ENCODE results near the gene SIX3.

SIX3 gene

DNA sequence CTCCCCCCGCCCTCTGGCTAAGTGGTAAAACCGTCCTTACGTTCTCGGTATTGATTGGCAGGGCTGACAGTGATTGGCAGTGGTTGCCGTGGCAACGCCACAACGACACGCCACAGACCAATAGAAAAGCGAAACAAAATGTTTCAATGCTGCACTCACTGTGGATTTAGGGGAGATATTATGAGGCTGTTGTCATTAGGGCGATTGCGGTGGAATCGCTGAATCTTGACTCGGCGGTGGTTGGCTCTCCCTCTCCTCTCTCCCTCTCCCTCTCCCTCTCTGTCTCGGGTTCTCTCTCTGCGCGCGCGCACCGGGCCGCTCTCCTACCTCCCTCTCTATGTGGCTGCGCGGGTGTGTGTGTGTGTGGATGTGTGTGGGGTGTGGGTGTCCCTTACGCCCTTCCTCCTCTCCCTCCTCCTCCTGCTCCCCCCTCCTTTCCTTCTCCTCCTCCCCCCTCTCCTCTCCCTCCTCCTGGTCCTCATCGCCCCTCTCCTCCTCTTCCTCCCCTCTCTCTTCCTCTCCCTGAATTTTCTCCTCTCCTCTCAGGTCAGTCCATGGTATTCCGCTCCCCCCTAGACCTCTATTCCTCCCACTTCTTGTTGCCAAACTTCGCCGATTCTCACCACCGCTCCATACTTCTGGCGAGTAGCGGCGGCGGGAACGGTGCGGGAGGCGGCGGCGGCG lies at the start of gene SIX3:
SIX3 (plus strand) TSS at position 152 of the 684 bp plus-strand sequence; CDS start at position 555, 403 bp downstream.
- in situ Hi-C loops (cut with HindIII; ENCODE audit: low sequenced_read_pairs): no loop called here

DNA sequence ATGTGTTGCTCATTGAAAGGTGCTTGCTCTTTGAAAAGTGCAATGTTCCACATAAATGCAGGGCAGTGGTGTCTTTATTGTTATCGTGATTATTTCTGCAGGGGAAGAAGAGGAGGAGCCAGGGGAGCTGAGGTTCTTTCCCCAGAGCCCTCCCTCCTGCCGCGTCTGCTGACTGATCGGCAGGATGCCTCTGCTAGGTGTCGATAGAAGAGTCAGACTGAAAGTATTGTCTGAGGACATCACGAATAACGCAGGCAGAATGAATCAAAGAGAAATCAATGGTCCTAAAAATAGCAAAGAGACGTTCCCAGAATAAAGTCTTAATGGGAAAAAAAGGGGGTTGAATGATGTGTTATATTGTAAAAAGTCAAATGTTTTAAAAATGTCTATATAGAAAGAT lies 47.4 kb upstream of the SIX3 start:
- in situ Hi-C loops (cut with HindIII; ENCODE audit: low sequenced_read_pairs): no loop called here

DNA sequence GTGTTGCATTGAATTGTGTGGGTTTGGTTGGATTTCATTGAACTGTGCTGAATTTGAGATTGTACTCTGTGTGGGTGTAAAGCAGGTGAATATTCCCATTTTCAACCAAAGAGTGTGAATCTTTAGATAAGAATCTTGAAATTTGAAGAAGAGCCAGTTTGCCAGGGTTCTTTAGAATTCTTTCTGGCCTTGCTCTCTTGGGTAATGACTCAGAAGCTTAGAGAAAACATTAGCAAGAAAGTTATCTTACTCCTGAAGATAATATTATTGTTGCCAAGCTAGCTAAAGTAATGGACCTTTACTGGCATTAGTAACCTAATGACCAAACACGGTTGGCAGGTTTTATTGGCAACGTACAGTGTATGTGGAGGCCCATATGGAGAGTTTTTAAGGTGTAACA lies 46.4 kb upstream of the SIX3 start:
- in situ Hi-C loops (cut with HindIII; ENCODE audit: low sequenced_read_pairs): no loop called here

DNA sequence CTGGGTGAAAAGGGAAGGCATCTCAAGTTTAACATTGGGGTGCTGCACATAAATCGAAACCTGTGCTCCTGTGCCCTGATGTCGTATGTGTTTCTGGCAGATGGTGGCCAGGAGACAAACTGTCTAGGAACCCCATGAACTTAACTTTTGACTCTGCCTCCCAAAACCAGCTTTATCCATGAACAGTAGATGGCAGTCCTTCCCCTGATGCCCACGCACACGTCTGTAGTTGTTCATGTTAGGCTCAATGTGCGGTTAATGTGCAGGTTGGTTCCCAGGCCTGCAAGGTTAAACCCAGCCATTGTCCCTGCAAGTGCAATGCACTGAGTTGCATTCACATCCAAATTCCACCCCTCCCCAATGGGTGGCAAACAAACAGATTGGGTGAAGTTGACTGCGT lies 44.1 kb upstream of the SIX3 start:
- in situ Hi-C loops (cut with HindIII; ENCODE audit: low sequenced_read_pairs): no loop called here

DNA sequence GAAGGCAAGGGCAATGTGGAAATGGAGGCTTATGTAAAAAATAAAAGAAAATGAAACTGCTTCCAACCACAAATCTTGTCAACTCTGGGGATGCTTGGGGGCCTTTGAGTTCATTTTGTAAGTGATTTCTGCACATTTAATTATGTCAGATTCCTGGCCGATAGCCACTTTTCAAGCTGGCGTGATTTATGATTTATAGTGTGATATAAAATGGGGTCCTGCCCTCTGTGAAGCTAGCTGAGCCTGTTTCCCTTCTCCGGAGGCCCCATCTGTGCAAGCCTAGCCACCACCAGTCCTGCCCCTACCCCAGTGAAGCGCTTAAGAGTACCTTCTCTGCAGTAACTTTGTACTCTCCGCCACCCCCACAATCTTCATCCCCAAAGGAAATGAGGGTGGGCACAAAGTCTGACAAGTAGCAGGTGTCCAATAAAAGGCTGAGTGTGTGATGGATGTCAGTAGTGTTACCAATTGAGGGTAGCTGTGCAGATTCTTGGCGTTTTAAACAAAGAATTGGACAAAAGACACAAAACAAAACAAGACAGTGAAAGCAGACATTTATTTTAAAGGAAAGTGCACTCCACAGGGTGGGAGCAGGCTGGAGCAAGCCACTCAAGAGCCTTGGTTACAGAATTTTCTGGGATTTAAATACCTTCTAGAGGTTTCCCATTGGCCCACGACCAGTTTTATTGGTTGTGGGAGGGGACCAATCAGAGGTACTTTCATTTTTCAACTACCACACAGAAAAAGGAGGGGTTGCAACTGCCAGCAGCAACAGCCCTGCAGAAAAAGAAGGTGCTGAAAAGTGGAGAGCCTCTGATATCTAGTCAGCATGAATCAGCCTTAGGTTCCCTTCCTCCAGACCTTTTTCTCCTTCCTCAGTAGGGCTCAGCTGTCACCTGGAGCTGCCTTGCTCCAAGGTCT lies 39.0 kb upstream of the SIX3 start:
- in situ Hi-C loops (cut with HindIII; ENCODE audit: low sequenced_read_pairs): no loop called here

DNA sequence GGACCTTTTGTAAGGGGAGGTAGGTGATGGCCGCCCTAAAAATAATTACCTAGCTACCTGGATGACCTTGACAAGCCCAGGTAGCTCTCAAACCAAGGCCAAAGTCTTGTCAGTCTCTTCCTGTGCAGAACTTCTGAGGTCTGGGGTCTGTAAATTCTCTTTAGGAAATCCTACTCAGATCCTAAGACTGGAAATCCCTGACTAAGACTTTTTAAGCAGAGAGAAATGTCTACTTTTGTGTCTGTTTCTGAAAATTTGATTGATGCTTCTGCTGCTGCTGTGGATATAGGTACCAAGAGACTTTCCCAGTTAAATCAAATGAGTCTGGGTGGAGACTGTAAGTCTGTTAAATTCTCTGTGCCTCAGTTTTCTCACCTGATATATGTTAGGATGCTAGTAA lies 36.9 kb upstream of the SIX3 start:
- in situ Hi-C loops (cut with HindIII; ENCODE audit: low sequenced_read_pairs): no loop called here

DNA sequence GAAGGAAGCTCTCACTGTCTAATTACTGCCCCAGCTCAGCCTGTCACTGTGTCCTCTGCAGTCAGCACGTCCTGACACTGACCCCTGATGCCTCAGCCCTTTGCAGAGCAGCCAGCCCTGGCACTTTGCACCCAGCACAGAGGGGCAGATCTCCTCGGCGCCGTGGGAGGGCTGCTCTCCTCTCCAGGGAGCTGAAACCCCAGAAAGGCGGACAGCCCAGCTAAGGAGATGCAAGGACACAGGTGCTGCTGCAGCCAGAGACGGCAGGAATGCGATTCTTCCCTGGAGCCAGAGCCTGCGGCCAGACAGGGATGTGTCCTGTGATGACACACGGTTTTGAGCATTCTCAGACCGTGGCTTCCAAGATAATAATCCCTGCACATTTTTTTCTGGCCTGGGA lies 34.5 kb upstream of the SIX3 start:
- in situ Hi-C loops (cut with HindIII; ENCODE audit: low sequenced_read_pairs): no loop called here

DNA sequence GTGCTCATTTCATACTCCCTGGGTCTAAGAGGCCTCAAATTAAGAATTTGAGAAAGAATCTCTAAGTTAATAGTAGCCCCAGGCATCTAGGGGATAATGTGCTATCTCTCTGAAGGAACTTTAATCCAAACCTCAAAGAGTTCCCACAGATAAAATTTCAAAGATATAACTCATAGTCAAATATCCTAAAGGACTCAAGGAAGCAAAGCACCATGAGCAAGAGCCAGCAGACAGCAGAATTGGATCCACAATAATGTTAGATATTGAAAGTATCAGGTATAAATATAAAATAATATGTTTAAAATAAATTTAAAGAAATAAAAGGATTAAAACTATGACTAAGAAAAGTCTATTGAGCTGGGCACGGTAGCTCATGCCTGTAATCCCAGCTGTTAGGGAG lies 31.7 kb upstream of the SIX3 start:
- in situ Hi-C loops (cut with HindIII; ENCODE audit: low sequenced_read_pairs): no loop called here

DNA sequence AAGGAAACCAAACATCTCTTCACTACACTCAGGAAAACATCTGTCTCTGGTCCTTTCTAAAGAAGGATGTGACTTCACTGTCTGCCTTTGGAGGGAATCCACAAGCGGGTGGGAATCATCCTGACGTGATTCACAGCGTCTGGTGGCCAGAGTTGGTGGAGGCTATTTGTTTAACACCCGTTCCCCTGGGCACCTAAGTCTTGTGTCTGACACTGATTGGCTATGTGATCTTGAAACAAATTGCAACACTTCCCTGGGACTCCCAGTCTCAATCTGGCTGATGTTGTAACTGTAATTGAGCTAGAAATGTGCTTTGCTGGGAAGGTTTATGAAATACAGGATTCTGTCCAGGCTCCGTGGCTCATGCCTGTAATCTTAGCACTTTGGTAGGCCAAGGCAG lies 28.8 kb upstream of the SIX3 start:
- in situ Hi-C loops (cut with HindIII; ENCODE audit: low sequenced_read_pairs): no loop called here

DNA sequence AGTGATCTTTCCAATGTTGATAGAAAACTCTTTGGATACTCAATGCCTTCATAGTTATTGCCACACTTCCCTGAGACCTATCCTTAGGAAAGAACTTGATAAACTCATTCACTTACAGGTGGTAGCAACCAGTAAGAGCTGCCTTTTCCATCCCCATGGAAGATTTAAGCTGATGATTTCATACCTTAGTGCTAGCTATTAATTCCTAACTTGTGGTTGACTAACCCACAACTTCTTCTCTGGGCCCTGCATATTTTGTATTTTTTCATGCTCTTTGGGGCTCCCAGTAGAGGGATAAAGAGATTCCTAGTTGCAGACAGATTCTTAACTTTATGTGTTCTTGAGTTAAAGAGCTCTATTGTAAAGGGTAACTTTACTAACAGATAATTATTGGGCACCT lies 25.2 kb upstream of the SIX3 start:
- in situ Hi-C loops (cut with HindIII; ENCODE audit: low sequenced_read_pairs): no loop called here

DNA sequence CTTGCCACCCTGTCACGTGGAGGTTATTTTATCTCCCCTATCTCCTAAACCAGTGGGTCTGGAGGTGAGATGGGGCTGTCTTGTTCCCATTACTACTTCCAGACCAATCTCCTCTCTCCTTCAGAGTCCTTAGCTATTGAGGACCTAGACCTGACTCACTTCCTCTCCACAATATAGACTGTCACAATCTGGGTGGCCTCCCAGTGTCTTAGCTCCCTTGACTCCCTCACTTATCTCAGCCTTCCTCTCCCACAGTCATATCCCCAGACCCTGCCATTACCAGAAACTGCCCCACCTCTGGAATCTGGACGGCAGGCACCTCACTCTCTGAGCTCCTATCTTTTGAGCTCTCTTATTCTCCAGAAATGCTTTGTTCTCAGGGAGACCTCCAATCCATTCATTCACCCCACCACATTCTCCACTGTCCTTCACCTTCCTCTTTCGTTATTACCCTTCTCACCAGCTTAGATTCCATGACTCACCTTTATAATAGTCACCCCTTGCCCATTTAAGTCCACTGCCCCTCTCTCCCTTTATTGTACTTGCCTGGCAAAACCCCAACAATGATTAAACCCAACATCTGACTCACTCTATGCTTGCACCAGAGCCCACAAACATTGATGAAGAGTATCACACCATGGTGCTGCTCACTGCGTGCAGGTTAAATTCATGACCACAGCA lies 23.3 kb upstream of the SIX3 start:
- in situ Hi-C loops (cut with HindIII; ENCODE audit: low sequenced_read_pairs): no loop called here

DNA sequence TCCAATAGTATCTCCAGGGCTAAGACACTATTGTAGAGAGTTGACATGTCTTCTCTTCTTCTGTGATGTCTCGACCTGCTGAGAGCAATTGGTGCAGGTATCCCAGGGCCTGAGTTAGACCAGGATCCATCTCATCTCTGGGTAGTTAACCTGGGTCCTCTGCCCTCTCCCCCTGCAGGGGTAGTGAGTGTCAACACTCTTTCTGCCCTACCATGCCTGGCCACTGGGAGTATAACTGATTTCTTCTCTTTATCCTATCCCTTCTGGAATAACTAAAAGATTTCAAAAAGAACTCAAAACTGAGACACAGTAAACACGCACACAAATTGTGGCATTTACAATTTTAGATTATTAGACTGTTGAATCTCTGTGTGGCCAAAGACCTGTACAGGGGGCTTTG lies 20.8 kb upstream of the SIX3 start:
- in situ Hi-C loops (cut with HindIII; ENCODE audit: low sequenced_read_pairs): no loop called here

DNA sequence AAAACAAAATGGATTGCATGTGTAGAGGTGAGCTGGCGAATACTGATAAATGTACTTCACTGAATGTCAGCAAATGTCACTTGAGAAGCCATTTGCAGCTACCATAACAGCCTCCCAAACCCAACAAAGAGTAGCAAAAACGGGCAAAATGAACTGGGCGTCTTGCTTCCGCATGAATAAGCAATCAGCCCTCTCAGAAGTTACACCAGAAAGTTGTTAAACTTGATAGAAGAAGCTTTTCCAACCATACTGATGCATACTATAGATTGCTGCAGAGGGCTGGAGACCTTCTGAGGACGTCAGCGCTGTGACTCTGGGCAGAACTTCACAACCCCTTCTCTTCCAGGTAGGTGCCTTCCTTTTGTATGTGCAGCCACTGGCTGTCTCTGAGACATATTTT lies 18.7 kb upstream of the SIX3 start:
- in situ Hi-C loops (cut with HindIII; ENCODE audit: low sequenced_read_pairs): no loop called here

DNA sequence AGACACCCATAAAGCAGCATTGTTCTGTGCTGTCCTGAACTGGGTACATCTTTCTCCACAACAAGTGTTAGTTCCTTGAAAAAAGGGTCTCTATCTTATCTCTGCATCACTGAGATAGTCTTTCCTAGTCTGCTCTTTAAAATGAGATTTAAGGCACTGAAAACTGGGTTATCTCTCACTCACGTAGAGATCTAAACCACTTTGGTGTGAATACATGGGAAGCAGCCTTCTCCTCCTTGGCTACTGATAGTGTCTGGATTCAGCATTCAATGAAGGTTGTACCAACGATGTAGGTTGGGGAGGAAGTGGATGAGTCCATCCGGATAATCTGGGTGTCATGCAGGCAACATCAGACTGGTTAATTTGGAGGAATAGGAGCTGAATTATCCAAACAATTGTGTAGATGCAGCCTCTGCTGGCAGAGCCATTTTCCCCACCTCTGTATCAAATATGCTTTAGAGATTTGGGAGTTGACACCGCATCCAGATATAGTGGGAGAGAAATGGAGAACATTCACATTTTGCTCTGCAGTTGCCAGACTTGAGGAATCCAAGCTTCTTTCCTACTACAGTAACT lies 15.9 kb upstream of the SIX3 start:
- in situ Hi-C loops (cut with HindIII; ENCODE audit: low sequenced_read_pairs): no loop called here

DNA sequence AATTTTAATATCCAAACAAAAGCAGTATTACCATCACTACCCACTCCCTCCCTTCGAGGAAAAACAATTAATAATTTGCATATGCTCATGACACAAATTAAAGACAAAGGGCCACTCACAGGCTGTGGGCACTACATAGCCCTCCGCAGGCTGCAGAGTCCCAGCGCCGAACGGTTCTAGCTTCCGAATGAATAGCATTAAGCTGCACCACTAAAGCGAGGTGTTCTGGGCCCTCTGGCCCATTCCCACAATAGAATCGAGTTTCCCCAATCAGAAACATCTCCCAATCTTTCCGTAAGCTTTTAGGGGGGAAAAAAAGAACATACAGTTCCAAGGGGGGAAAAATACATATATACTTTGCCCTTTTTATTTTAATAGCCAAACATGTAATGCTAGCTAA lies 14.5 kb upstream of the SIX3 start:
- in situ Hi-C loops (cut with HindIII; ENCODE audit: low sequenced_read_pairs): no loop called here

DNA sequence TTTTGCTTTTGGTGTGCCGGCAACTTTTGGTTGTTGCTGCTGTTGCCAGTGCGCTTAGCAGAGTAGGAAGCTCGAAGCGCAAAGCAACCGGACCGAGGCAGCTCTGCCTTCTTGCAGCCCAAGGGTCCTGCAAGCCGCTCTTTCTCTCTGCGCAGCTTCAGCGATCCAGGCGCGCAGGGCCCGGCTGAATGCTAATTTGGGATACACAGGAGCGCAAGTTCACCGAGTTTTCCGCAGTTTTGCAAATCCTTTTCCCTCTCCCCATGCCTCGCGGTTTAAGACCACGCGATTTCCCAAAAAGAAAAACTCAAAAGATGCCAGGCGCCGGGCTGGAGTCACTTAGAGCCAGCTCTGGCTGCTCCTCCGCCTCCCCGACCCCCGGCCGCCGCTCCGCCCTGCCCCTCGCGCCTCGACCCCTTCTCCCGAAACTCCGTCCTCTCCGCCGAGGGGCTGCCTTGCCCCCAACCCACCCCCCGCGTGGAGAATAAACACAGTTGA lies 13.5 kb upstream of the SIX3 start:
- in situ Hi-C loops (cut with HindIII; ENCODE audit: low sequenced_read_pairs): no loop called here

DNA sequence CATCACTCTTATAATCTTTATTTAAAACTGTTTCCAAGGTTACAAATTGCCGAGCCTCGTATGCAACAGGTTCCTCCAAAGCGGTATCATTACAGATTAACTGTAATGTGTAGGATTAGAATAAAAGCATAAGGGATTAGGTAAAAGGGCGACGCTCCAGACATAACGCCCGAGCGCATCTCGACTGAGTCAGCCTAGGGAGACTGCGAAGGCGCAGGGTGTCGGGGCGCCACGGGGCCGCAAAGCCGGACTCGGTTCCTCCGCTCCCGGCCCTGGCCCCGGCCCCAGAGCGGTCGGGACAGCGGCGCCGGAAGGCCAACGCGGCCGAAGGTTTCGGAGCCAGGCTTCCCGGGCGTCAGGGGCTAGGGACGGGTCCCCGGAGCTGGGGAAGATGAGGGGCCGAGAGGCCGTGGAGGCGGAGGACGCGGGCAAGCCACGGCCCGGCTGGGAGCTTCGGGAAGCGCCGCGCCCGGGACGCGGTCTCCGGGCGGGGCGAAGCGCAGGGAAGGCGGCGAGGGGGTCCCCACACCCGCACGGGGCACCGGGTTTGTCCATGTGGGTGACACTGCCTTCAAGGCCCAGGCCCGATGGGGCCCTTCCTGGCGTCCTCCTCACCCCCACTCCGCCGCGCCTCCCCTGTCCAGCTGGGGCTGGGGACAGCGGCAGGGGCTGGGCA lies 12.9 kb upstream of the SIX3 start:
- in situ Hi-C loops (cut with HindIII; ENCODE audit: low sequenced_read_pairs): no loop called here

DNA sequence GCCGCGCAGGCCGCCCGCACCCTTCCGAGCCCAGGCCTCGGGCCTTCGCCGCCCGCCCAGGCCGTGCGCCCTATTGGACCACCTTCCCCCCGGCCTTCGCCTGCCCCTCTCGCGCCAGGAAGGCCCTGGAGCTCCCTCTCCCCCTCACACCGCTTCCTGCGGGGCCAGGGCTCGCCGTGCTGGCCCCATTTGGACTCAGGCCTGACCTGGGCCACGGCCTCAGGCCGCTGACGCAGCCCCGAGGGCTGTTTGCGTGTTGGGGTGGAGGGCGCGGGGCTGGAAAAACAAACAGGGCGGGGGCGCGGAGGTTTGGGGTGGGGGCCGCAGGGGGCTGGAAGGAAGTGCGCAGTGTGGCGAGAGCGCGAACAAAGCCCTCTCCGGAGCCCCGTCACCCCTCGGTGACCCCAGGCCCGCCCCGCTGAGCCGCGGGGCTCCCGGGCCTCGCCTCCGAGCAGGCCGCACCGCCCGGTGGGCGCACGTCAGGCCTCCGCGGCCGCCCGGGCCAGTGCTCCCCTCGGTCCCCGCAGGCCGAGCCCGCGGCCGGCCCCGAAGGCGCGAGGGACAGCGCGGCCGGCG lies 12.3 kb upstream of the SIX3 start:
- in situ Hi-C loops (cut with HindIII; ENCODE audit: low sequenced_read_pairs): no loop called here

DNA sequence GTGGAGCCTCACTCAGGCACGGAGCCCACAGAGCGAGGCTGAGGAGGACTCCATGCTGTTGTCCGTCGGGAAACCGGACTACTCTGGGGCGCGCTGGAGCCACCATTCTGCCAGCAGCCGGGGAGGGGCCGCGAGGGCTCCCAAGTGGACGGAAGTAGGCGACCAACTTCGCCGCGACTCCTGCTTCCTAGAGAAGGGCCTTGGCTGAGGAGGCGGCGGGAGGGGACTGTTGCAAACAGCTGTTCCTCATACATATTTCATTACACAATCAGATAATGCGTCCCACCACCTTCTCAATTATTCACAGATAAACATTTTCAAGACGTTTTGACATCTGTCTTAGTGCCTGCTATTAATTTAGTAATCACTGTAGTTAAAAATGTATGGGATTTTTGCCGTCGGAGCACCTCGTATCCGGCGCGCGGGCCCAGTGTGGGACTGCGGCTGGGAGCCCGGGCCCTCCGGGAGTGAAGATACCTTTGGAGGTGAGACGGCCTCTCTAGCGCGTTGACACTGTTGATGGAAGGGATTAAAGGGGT lies 11.7 kb upstream of the SIX3 start:
- in situ Hi-C loops (cut with HindIII; ENCODE audit: low sequenced_read_pairs): no loop called here

All from DLD1 (cell line).